Kidney (tissue), 14 donors: ENCODE measurements around the gene UBXN10. TPM values are rescaled to one million over a fixed set of nuclear protein-coding genes. Genes with fewer than 3 reads are reported as not detected.

Experiments used
- DNase-seq, 5 donors: peaks; one replicate each; pipeline ENCODE4 v3.0.0-alpha.2; 2013 to 2020
- FAIRE-seq: peaks from 2 replicates; lab custom pipeline; 2012; peaks lifted over from hg19 to GRCh38; lab: Jason Lieb, UNC
- H3K27ac ChIP-seq, 2 donors: one replicate each; pipeline ENCODE4 v1.7.0; 2013; ENCODE audit warnings: low read depth in 2 of 2, low read length in 2 of 2, inconsistent platforms in 1 of 2
- H3K27me3 ChIP-seq: one replicate; pipeline ENCODE4 v1.7.1; 2013; ENCODE audit warnings: low read length, inconsistent platforms; ENCODE audit not compliant: control insufficient read depth, insufficient read depth
- H3K36me3 ChIP-seq, 3 donors: one replicate each; pipeline versions ENCODE4 v1.7.0 to v1.7.1; 2013; ENCODE audit warnings: low read length in 3 of 3, control low read depth in 1 of 3, inconsistent platforms in 1 of 3; ENCODE audit not compliant: insufficient read depth in 3 of 3, control insufficient read depth in 2 of 3
- H3K4me1 ChIP-seq, 3 donors: one replicate each; pipeline versions ENCODE4 v1.7.0 to v1.7.1; 2013; ENCODE audit warnings: low read length in 3 of 3, inconsistent platforms in 1 of 3, low read depth in 1 of 3; ENCODE audit not compliant: control insufficient read depth in 2 of 3, insufficient read depth in 2 of 3
- H3K4me3 ChIP-seq, 3 donors: one replicate each; pipeline versions ENCODE4 v1.7.0 to v1.8.1; 2013; ENCODE audit warnings: low read length in 3 of 3, control low read depth in 1 of 3, inconsistent platforms in 1 of 3
- H3K9ac ChIP-seq, 3 donors: one replicate each; pipeline versions ENCODE4 v1.7.0 to v1.7.1; 2013; ENCODE audit warnings: low read length in 3 of 3, control low read depth in 1 of 3, inconsistent platforms in 1 of 3
- H3K9me3 ChIP-seq, 3 donors: one replicate each; pipeline versions ENCODE4 v1.7.0 to v1.7.1; 2013; ENCODE audit warnings: low read length in 3 of 3, control low read depth in 1 of 3, inconsistent platforms in 1 of 3; ENCODE audit not compliant: control insufficient read depth in 2 of 3, insufficient read depth in 1 of 3
- CTCF ChIP-seq: IDR thresholded peaks from 3 replicates; pipeline ENCODE4 v1.5.1; 2012; ENCODE audit warnings: mild to moderate bottlenecking, moderate library complexity, borderline replicate concordance; ENCODE audit not compliant: insufficient read depth; ENCODE audit errors: extremely low read depth
- intact Hi-C: fragments of 100-400 bp; cut with DNase I; formaldehyde crosslinking; loops from one replicate; pipeline ENCODE4 v1.11.1; 2022
- polyA plus RNA-seq: library from polyadenylated mRNA; stranded (reverse); fragments of 350-450 nt; fragmentation: Illumina TruSeq; extraction: RNeasy Lipid Tissue Mini Kit (QIAGEN cat#74804); gene quantifications from one replicate; pipeline ENCODE4 v1.2.3, GENCODE V29; 2014; ENCODE audit warnings: low read depth, low replicate concordance; ENCODE audit not compliant: insufficient read depth
- total RNA-seq: library from RNA; stranded (reverse); fragmentation: NEBNext Ultra II Directional; extraction: Animal tissue kit (Norgen Biotek cat#: 25700); gene quantifications from one replicate; pipeline ENCODE4 v1.2.1, GENCODE V29; 2021
- donor health status: control.
- donor health status: control.
- donor health status: control.
- donor health status: control.
- donor health status: control.
- donor health status: DM: yes; HTN: yes; CAD: no.
- donor health status: Normal renal cell carcinoma (clear cell type).

Gene UBXN10
- total and polyA plus RNA-seq, 2 donors from 2014 or later, result 2.3 to 12.6 TPM

GRCh38 chr1:20147846-20148570 is 37.9 kb upstream of the UBXN10 start:
- H3K9me3 ChIP-seq, result no peaks in the 10 kb centered on the region
- intact Hi-C loops, result no loop called here
- no peak for TF ChIP-seq CTCF
- DNase-seq, result peak in 2 of 5 donors; percentile 22 to 58
- H3K4me3 ChIP-seq, result no peak overlapping the region
- peaks cover 0 to 4% (median 0%) of the 10 kb centered on the region in 3 donors for H3K4me1 ChIP-seq
- no peaks in the 10 kb centered on the region for H3K27me3 ChIP-seq
- no peaks in the 10 kb centered on the region for H3K36me3 ChIP-seq
- no peak for FAIRE-seq
- H3K27ac ChIP-seq, result no peak overlapping the region
- no peak overlapping the region for H3K9ac ChIP-seq

- Histone ChIP-seq H3K4me1 (peaks cover 0 to 4% (median 0%) of the 10 kb centered on the region in 3 donors), H3K9me3 (no peaks in the 10 kb centered on the region), H3K4me3 (no peak overlapping the region), H3K36me3 (no peaks in the 10 kb centered on the region), H3K27ac (no peak overlapping the region), H3K9ac (no peak overlapping the region), H3K27me3 (no peaks in the 10 kb centered on the region)
- no peak for FAIRE-seq
- DNase-seq, result peak in 1 of 5 donors; percentile 58
- no peak for TF ChIP-seq CTCF
- intact Hi-C loops, result no loop called here
Measured at GRCh38 chr1:20148571-20149500, 37.1 kb upstream of the UBXN10 start.

GRCh38 chr1:20149601-20150325 is 36.1 kb upstream of the UBXN10 start:
- peak in 2 of 5 donors; percentile 28 to 67 for DNase-seq
- no peak for TF ChIP-seq CTCF
- Histone ChIP-seq H3K4me1 (peaks cover 0 to 4% (median 0%) of the 10 kb centered on the region in 3 donors), H3K9ac (no peak overlapping the region), H3K36me3 (no peaks in the 10 kb centered on the region), H3K27ac (no peak overlapping the region), H3K4me3 (no peak overlapping the region), H3K27me3 (no peaks in the 10 kb centered on the region), H3K9me3 (no peaks in the 10 kb centered on the region)
- intact Hi-C loops, result loop anchor here (5.0 kb wide), 1 partner anchor 232 kb away; no protein-coding TSS in a partner anchor
- FAIRE-seq, result no peak
